GM12878 (cell line): ENCODE data around the gene PISD. TPM values are rescaled to one million over a fixed set of nuclear protein-coding genes. Genes with fewer than 3 reads are reported as not detected.

Source experiments
- CEBPZ ChIP-seq: fragments of 150-350 bp; IDR thresholded peaks from 2 replicates; pipeline ENCODE4 v1.6.1; 2016; ENCODE audit warnings: low read depth, low read length
- CREB1 ChIP-seq: IDR thresholded peaks from 2 replicates; pipeline ENCODE4 v1.6.1; 2012; ENCODE audit warnings: low read depth, mild to moderate bottlenecking, inconsistent platforms
- DPF2 ChIP-seq: fragments of 450-650 bp; IDR thresholded peaks from 2 replicates; pipeline ENCODE4 v1.6.1; 2017; ENCODE audit warnings: mild to moderate bottlenecking
- ETV6 ChIP-seq, 2 experiments: fragments of 450-650 bp in 1 of 2; IDR thresholded peaks in 1 of 2; conservative IDR thresholded peaks in 1 of 2; 2 replicates each; pipeline ENCODE4 v1.6.1; 2014; ENCODE audit warnings: antibody characterized with exemption in 1 of 2, borderline replicate concordance in 1 of 2, low read depth in 1 of 2, mild to moderate bottlenecking in 1 of 2, moderate library complexity in 1 of 2
- EZH2 ChIP-seq: IDR thresholded peaks from 2 replicates; pipeline ENCODE4 v1.6.1; 2012; ENCODE audit warnings: low read depth, mild to moderate bottlenecking, control low read depth, inconsistent platforms, low read length, borderline replicate concordance; ENCODE audit not compliant: control insufficient read depth
- GABPA ChIP-seq: IDR thresholded peaks from 2 replicates; pipeline ENCODE4 v1.6.1; 2014; ENCODE audit warnings: antibody characterized with exemption, low read depth, mild to moderate bottlenecking, inconsistent platforms
- HDAC2 ChIP-seq: fragments of 200-600 bp; sonication (generic); IDR thresholded peaks from 2 replicates; pipeline ENCODE4 v1.6.1; 2017
- JUNB ChIP-seq: IDR thresholded peaks from 2 replicates; pipeline ENCODE4 v1.6.1; 2016; ENCODE audit warnings: antibody characterized with exemption, mild to moderate bottlenecking
- NBN ChIP-seq: fragments of 450-650 bp; IDR thresholded peaks from 2 replicates; pipeline ENCODE4 v1.6.1; 2016
- PAX5 ChIP-seq: IDR thresholded peaks from 2 replicates; pipeline ENCODE4 v1.6.1; 2011; ENCODE audit warnings: low read depth, low read length, borderline replicate concordance
- RCOR1 ChIP-seq: conservative IDR thresholded peaks from 2 replicates; pipeline ENCODE4 v1.6.1; 2012; ENCODE audit warnings: low read depth, low read length, improper control_type of control experiment
- RUNX3 ChIP-seq: IDR thresholded peaks from 2 replicates; pipeline ENCODE4 v1.6.1; 2012; ENCODE audit warnings: low read length, inconsistent platforms
- SMAD5 ChIP-seq: IDR thresholded peaks from 2 replicates; pipeline ENCODE4 v1.6.1; 2016; ENCODE audit warnings: antibody characterized with exemption, low read depth
- SMARCA5 ChIP-seq: fragments of 450-650 bp; IDR thresholded peaks from 2 replicates; pipeline ENCODE4 v1.6.1; 2017; ENCODE audit warnings: mild to moderate bottlenecking
- SMC3 ChIP-seq: IDR thresholded peaks from 2 replicates; pipeline ENCODE4 v1.6.1; 2011; ENCODE audit warnings: low read length, improper control_type of control experiment, borderline replicate concordance
- TBL1XR1 ChIP-seq: IDR thresholded peaks from 2 replicates; pipeline ENCODE4 v1.6.1; 2012; ENCODE audit warnings: low read depth, low read length, improper control_type of control experiment
- TCF3 ChIP-seq: IDR thresholded peaks from 2 replicates; pipeline ENCODE4 v1.6.1; 2012; ENCODE audit warnings: low read depth, mild to moderate bottlenecking, low read length, borderline replicate concordance; ENCODE audit not compliant: insufficient read depth
- ZNF592 ChIP-seq: fragments of 450-650 bp; IDR thresholded peaks from 2 replicates; pipeline ENCODE4 v1.6.1; 2017; ENCODE audit warnings: mild to moderate bottlenecking, moderate library complexity
- ZSCAN29 ChIP-seq: fragments of 450-650 bp; IDR thresholded peaks from 2 replicates; pipeline ENCODE4 v1.6.1; 2017; ENCODE audit warnings: mild to moderate bottlenecking, moderate library complexity
- polyA plus RNA-seq, 11 experiments: library from polyadenylated mRNA; depleted of rRNA in 4 of 11; unstranded in 6 of 11; stranded (reverse) in 5 of 11; fragments of >200 nt; fragmentation: Nextera tagmentation in 4 of 11; fragmentation: Illumina TruSeq in 1 of 11; extraction: Ambion mirVana in 4 of 11; extraction: Trizol in 1 of 11; gene quantifications; 1 replicate in 1 of 11; 2 replicates in 10 of 11; pipeline versions ENCODE4 v1.2.1 to v1.2.3, GENCODE V29; 2011 to 2016; ENCODE audit warnings: inconsistent platforms in 2 of 11, missing spikeins in 2 of 11, low read depth in 1 of 11
- total RNA-seq, 4 experiments: library from RNA; depleted of rRNA in 3 of 4; stranded (reverse); fragments of >200 nt in 3 of 4; fragmentation: Illumina TruSeq in 1 of 4; extraction: Trizol in 1 of 4; gene quantifications; 2 replicates each; pipeline versions ENCODE4 v1.2.1 to v1.2.3, GENCODE V29; 2013 to 2021
- TF ChIP-seq, protein P1 (sequence below): fragments of 450-650 bp; IDR thresholded peaks from 2 replicates; pipeline ENCODE4 v1.6.1; 2017; ENCODE audit warnings: antibody characterized with exemption, mild to moderate bottlenecking, moderate library complexity

Gene PISD
- total and polyA plus RNA-seq, 10 of the 15 experiments (the other 5 are each of a cell fraction or from before 2014, with no cell fraction given) = 25.8 to 62.7 (median 45.8) TPM

GRCh38 chr22:31661851-31662667, at the start of gene PISD (continued):
- TF ChIP-seq GABPA (no peak), SMARCA5 (peak; percentile 16; the same call in 1 of the 2 replicates), EZH2 (no peak), HDAC2 (peak; percentile 54; the same call in 1 of the 2 replicates), CEBPZ (no peak), RUNX3 (no peak), TCF3 (0 out of 2 replicates have a peak, but pooled peaks have one; percentile 13), ZSCAN29 (no peak), JUNB (no peak), PAX5 (peak; percentile 4; the same call in 1 of the 2 replicates), ETV6 (conservative IDR thresholded peaks at IDR 0.05 in 1 of 2, IDR thresholded peaks at IDR 0.05 in 1 of 2; ENCODE audit: borderline replicate concordance in 1 of 2, low read depth in 1 of 2) (no peak), SMAD5 (0 out of 2 replicates have a peak, but pooled peaks have one; percentile 40), TBL1XR1 (no peak), CREB1 (peak; percentile 99), RCOR1 (no peak), NBN (peak; percentile 94), DPF2 (peak; percentile 41; the same call in 1 of the 2 replicates), SMC3 (no peak), ZNF592 (0 out of 2 replicates have a peak, but pooled peaks have one; percentile 32)
- TF ChIP-seq, protein P1, sequence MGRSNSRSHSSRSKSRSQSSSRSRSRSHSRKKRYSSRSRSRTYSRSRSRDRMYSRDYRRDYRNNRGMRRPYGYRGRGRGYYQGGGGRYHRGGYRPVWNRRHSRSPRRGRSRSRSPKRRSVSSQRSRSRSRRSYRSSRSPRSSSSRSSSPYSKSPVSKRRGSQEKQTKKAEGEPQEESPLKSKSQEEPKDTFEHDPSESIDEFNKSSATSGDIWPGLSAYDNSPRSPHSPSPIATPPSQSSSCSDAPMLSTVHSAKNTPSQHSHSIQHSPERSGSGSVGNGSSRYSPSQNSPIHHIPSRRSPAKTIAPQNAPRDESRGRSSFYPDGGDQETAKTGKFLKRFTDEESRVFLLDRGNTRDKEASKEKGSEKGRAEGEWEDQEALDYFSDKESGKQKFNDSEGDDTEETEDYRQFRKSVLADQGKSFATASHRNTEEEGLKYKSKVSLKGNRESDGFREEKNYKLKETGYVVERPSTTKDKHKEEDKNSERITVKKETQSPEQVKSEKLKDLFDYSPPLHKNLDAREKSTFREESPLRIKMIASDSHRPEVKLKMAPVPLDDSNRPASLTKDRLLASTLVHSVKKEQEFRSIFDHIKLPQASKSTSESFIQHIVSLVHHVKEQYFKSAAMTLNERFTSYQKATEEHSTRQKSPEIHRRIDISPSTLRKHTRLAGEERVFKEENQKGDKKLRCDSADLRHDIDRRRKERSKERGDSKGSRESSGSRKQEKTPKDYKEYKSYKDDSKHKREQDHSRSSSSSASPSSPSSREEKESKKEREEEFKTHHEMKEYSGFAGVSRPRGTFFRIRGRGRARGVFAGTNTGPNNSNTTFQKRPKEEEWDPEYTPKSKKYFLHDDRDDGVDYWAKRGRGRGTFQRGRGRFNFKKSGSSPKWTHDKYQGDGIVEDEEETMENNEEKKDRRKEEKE = no peak
